Subcutaneous adipose tissue (tissue), 4 donors: ENCODE measurements around the gene SH3PXD2A. TPM values are rescaled to one million over a fixed set of nuclear protein-coding genes. Genes with fewer than 3 reads are reported as not detected.

Experiments
- total RNA-seq, 4 donors: library from RNA; depleted of rRNA; stranded (reverse); fragments of >200 nt; gene quantifications; one replicate each; pipeline ENCODE4 v1.1.0, GENCODE V29; 2016
- TF ChIP-seq, protein P1 (sequence below): fragments of 450-650 bp; IDR thresholded peaks from one replicate; pipeline ENCODE4 v1.5.1; 2016; ENCODE audit warnings: low read depth, mild to moderate bottlenecking, control low read depth, antibody characterized with exemption, moderate library complexity

SH3PXD2A gene
- total RNA-seq, 4 donors from 2014 or later: 13.0 to 23.6 (median 18.7) TPM

DNA sequence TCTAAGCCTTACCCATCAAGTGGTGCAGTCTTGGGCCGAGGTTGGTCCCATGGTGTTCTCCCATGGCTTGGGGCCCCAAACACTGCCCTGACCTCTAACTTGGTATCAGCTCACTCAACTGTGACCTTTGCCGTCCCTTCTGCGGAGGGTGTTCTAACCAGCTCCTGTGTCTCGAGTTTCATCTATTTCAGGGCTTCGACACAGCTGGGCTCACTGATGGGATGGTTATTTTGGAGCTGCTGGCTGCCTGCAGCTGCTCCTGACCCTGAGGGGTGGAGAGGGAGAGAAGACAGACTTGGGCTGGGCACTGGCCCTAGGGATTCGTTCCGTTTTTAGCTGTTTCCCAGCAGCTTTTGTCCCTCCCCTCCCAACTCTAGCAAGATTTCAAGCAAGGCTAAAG is 274.9 kb downstream of the SH3PXD2A start:
- TF ChIP-seq, protein P1, sequence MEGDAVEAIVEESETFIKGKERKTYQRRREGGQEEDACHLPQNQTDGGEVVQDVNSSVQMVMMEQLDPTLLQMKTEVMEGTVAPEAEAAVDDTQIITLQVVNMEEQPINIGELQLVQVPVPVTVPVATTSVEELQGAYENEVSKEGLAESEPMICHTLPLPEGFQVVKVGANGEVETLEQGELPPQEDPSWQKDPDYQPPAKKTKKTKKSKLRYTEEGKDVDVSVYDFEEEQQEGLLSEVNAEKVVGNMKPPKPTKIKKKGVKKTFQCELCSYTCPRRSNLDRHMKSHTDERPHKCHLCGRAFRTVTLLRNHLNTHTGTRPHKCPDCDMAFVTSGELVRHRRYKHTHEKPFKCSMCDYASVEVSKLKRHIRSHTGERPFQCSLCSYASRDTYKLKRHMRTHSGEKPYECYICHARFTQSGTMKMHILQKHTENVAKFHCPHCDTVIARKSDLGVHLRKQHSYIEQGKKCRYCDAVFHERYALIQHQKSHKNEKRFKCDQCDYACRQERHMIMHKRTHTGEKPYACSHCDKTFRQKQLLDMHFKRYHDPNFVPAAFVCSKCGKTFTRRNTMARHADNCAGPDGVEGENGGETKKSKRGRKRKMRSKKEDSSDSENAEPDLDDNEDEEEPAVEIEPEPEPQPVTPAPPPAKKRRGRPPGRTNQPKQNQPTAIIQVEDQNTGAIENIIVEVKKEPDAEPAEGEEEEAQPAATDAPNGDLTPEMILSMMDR: no peak

DNA sequence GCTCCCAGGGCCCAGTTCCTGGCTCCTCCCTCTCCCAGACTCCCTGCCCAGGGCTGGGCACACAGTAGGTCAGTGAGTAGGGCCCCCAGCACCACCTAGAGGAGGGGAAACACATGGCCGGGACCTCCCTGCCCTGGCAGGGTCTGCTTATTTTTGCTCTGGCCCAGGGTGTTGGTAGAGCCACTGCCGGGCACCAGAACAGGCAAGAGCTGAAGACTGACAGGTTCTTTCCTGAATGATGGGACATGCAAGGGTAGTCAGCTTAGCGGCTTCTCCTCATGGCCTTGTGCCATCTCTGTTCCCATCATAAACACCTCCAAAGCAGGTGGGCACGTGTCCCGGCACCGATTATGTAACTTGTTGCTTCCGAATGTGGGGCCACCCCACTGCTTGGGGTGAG is 275.4 kb downstream of the SH3PXD2A start:
- TF ChIP-seq, protein P1: no peak

DNA sequence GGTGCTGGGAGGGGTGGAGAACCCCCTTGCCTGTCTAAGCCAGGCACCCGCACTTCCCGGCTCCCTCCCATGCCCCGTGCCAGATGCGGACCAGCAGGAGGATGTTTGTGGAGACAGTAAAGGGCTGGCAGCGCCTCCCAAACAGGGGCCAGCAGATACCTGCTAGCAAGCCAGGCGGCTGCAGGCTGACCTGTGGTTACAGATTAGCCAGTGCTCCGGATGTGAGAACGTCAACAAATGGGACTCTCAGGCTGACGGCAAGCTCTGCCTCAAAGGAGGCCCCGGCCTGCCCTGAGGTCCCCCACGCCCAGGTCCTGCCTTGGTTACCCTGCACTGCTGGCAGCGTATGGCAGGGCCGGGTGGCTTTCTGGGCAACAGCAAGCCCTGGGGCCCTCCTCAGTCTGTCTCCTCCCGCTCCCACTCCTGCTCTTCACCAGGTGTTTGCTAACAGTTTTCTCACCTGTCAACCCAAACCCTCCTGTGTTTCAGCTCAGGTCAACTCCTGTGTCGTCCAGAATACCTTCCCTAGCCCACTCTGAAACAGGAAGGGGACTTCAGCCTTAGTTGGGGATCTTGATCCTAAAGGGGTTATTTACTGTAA is 276.5 kb downstream of the SH3PXD2A start:
- TF ChIP-seq, protein P1: no peak

DNA sequence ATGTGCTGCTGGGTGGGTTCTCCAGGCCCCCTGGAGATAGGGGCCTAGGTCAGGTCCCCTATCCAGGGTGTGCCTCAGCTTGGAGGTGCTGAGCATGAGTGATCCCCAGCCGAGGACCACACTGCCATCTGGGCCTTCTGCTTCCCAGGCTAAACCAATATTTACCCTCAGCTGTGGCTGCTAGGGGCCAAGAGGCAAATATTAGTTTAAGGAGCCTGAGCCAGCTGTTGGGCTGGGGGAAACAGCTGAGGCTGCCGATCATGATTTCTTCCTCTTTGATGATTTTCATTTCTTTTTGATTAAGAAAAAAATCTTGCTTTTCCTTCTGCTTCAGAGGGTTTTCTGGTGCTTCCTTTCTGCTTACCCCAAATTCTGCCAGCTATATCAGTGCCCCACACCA is 278.5 kb downstream of the SH3PXD2A start:
- TF ChIP-seq, protein P1: no peak

DNA sequence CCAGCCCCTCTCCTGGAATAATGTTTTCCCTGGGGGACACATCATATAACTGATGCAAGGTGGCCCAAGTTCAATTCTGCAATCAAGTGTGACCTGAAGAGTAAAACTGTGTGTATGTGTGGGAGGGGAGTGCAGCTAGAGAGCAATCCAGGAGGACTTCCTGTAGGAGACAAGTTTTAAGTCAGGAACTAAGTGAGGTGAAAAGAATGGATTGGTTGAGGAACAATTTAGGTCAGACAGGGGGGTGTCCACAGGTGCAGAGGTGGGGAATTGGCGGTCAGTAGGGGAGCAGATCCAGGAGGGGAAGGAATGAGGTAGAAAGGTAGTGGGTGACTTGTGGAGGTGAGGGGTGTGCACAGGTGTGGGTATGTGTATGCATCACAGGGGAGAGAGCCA is 279.3 kb downstream of the SH3PXD2A start:
- TF ChIP-seq, protein P1: no peak

DNA sequence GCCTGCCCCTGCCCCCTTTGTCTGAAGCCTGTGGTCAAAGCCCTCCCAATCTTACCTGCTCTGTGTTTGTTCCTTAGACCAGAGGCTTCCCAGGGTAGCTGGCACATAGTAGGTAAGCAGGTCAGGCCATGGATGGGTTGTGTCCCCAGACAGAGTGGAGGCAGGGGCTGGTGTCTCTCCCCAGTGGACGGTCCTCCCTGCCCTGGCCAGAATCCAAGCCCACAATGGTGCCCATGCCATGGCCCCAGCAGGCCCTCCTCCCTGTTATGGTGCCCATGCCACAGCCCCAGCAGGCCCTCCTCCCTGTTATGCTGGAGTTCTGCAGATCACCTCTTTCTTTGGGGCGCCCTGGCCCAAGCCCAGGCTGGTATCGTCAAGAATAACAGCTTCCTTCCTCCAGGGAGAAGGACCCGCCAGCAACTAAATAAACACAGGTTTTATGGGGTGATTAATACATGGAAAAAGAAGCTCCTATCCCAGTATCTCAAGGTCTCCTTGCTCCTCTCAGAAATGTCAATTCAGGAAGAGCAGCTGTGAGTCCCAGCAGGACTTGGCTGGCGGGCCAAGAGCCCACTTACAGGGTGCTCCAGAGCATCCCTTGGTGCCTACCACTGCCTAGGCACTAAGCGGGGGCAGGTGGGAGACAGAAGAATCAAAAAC is 279.8 kb downstream of the SH3PXD2A start:
- TF ChIP-seq, protein P1: no peak

DNA sequence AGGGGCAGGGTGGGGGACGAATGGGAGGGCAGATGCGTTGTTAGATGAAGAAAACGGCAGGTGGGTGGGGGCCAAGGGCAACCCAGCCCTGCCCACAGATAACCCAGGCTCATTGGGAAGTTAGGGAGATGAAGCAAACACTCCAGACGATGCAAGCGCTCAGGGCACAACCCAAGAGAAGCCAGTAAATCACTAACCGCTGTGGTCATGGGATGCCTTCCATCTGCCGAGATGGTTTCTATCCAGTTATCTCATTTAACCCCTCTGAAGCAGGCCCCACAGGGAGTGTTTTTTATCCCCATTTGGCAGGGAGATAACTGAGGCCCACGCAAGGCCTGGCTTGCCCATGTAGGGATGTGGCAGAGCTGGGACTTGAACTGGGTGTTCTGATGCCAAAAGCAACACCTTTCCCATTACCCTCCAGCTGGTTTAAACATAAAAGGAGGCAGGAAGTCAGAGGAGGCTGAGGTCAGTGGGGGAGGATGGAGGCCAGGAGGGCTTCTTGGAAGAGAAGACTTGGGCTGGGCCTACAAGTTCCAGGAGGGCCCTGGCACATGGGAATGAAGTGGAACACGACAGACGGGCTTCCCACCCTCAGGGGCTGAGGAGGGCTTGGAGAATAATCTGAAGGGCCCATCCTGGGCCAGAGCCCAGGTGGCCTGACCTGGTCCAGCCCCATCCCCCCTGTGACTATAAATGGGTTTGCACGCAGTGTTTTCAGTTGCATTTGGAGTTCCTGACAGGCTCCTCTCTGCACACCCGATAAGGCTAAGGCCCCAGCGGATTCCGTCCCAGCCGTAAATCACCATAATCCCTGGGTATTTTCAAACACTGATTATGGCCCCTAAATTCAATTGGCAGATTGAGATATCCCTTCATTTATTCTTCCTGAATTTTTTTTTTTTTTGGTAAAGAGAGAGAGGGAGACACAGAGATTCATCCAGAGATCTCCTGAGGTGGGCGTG is 281.0 kb downstream of the SH3PXD2A start:
- TF ChIP-seq, protein P1: no peak
